Progenitor cell of endocrine pancreas (in vitro differentiated cells): ENCODE data around the gene SPSB4. TPM values are rescaled to one million over a fixed set of nuclear protein-coding genes. Genes with fewer than 3 reads are reported as not detected.
A peak's percentile ranks its signal among the peaks of the same experiment; 100 is the strongest.

Experiments
- DNase-seq: peaks from one replicate; pipeline ENCODE4 v3.0.0; 2021; ENCODE audit warnings: low spot score; ENCODE audit not compliant: unreplicated experiment
- H3K27ac Mint-ChIP-seq: 2 replicates; pipeline ENCODE4 v1.8.0; 2021; ENCODE audit warnings: mild to moderate bottlenecking, moderate library complexity, mixed read lengths
- H3K27me3 Mint-ChIP-seq: 2 replicates; pipeline ENCODE4 v1.8.0; 2021; ENCODE audit warnings: mixed read lengths
- H3K36me3 Mint-ChIP-seq: 2 replicates; pipeline ENCODE4 v1.8.0; 2022; ENCODE audit warnings: mixed read lengths; ENCODE audit not compliant: insufficient read depth
- H3K4me1 Mint-ChIP-seq: 2 replicates; pipeline ENCODE4 v1.8.0; 2021; ENCODE audit warnings: low read depth, mixed read lengths
- H3K4me3 Mint-ChIP-seq: 2 replicates; pipeline ENCODE4 v1.8.0; 2021; ENCODE audit warnings: low read depth, mild to moderate bottlenecking, moderate library complexity, mixed read lengths
- H3K9me3 Mint-ChIP-seq: 2 replicates; pipeline ENCODE4 v1.8.0; 2021; ENCODE audit warnings: low read depth, mixed read lengths
- total RNA-seq: library from RNA; stranded (reverse); gene quantifications from 2 replicates; pipeline ENCODE4 v1.2.1, GENCODE V29; 2021
- TF ChIP-seq, protein P1 (sequence below): fragments of 200-600 bp; sonication (generic); IDR thresholded peaks from one replicate; pipeline ENCODE4 v1.5.0; 2021; ENCODE audit warnings: antibody characterized with exemption, mild to moderate bottlenecking; ENCODE audit not compliant: unreplicated experiment

The SPSB4 gene
- total RNA-seq, 1 donor from 2014 or later: 9.5 TPM

DNA sequence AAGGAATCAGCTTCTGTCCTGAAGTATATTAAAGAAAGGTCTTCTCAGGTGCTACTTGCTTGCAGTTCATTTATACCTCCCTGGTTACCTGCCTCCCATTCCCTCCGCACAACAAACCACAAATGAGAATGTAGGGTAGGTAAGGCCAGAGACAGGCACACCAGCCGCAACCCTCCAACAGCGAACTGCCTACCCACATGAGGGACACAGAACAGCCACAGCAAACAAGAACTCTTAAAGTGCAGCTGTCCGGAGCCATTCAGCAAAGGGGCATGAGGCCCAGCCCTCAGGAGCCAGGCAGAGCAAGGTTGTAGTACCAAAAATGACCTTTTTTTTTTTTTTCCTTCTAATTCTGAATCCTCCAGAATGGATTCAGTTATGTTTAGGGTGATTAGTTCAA lies 52.4 kb downstream of the SPSB4 start:
- TF ChIP-seq, protein P1, sequence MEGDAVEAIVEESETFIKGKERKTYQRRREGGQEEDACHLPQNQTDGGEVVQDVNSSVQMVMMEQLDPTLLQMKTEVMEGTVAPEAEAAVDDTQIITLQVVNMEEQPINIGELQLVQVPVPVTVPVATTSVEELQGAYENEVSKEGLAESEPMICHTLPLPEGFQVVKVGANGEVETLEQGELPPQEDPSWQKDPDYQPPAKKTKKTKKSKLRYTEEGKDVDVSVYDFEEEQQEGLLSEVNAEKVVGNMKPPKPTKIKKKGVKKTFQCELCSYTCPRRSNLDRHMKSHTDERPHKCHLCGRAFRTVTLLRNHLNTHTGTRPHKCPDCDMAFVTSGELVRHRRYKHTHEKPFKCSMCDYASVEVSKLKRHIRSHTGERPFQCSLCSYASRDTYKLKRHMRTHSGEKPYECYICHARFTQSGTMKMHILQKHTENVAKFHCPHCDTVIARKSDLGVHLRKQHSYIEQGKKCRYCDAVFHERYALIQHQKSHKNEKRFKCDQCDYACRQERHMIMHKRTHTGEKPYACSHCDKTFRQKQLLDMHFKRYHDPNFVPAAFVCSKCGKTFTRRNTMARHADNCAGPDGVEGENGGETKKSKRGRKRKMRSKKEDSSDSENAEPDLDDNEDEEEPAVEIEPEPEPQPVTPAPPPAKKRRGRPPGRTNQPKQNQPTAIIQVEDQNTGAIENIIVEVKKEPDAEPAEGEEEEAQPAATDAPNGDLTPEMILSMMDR: no peak
- Mint-ChIP-seq H3K9me3 (peaks cover 3% of the 10 kb centered on the region), H3K27me3 (no peaks in the 10 kb centered on the region), H3K27ac (peak overlapping the region; percentile 46), H3K36me3 (peaks cover 5% of the 10 kb centered on the region), H3K4me3 (no peak overlapping the region), H3K4me1 (peaks cover 21% of the 10 kb centered on the region)
- no peak for DNase-seq

DNA sequence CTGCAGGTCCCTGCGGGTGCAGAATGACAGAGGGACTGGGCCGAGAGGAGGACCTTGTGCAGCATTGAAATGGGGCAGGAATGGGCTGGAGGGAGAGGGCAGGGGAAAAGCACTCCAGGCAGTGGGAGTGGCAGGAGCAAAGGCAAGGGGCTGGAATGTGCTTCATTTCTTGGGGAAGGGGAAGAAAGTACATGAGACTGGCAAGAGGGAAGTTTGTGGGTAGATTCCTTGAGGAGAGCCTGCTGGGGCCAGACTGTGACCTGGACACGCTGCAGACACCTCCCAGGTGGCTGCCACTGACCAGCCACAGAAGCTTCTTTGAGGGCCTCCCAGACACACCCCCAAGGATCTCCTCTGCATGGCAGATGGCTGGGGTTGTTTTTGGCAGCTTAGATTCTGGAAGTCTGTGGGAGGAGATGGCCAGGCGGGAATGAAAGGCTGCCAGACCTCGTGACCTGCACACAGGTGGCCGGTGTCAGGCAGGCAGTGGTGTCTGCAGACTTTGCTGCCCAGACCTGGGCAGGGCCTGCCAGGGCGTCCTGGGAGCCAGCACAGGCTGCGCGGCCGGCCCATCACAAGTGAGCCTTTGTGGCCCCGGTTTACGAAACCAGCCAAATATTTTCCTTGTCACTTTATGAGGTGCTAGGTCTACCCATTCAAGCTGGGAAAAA lies 53.1 kb downstream of the SPSB4 start:
- no peak overlapping the region for H3K4me3 Mint-ChIP-seq
- H3K4me1 Mint-ChIP-seq: peaks cover 26% of the 10 kb centered on the region
- H3K27ac Mint-ChIP-seq: peak overlapping the region; percentile 6
- no peak for DNase-seq
- no peaks in the 10 kb centered on the region for H3K27me3 Mint-ChIP-seq
- H3K36me3 Mint-ChIP-seq: peaks cover 5% of the 10 kb centered on the region
- H3K9me3 Mint-ChIP-seq: no peaks in the 10 kb centered on the region
- TF ChIP-seq, protein P1: no peak

DNA sequence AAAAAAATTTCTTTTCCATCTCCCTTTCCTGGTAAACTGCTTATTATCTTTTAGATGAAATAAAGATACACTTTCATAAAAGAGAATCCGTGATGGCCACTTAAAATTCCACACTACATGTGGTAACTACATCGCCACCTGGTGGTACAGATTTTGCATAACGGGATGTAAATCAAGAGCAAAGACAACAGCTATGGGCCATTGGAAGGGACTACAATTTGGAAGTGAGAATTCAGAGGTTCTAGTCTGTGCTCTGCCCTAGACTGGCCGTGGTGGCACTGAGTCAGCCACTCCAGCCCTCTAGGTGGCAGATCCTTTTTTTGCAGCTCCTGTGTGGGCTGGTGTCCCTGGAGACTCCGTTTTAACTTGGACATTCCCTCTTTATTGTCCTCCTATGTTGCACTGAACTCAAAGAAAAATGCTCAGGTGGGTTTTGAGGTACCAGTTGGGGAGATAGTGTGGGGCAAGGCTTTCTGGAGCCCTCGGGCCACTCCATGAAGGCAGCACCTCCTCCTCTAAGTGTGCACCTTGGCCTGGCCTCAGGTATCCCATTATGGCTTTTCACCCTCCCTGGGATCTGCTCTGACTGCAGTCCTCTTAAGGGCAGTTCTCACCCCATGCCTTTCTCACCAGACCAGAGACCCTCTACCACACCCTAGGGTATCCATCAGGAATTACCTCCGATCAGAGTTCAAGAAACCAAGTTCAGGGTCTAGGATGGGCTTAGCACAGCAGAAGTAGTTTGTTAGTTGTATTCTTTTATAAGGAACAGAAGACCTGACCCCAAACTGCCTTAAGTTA lies 54.9 kb downstream of the SPSB4 start:
- Mint-ChIP-seq H3K4me3 (no peak overlapping the region), H3K27ac (no peak overlapping the region), H3K27me3 (no peaks in the 10 kb centered on the region), H3K36me3 (peaks cover 2% of the 10 kb centered on the region), H3K4me1 (peaks cover 26% of the 10 kb centered on the region), H3K9me3 (no peaks in the 10 kb centered on the region)
- peak; percentile 38 for DNase-seq
- TF ChIP-seq, protein P1: peak; percentile 81

DNA sequence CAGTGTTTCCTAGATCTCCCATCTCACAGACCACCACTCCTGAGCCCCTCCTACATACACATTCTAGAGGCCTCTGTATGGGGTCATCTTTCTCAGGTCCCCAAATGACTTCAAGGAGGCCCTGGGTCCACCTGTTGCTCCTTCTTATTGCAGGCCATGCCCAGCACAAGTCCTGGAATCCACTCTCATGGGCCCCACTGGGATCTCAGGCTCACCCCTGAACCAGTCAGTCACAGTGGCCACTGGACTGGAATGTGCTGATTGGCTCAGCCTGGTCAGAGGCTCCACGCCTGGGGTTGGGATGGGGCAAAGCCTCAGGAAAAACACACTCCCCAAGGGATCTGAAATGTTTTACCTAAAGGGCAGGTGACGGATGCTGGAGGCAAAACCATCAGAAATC lies 55.7 kb downstream of the SPSB4 start:
- H3K4me1 Mint-ChIP-seq: peaks cover 26% of the 10 kb centered on the region
- DNase-seq: no peak

DNA sequence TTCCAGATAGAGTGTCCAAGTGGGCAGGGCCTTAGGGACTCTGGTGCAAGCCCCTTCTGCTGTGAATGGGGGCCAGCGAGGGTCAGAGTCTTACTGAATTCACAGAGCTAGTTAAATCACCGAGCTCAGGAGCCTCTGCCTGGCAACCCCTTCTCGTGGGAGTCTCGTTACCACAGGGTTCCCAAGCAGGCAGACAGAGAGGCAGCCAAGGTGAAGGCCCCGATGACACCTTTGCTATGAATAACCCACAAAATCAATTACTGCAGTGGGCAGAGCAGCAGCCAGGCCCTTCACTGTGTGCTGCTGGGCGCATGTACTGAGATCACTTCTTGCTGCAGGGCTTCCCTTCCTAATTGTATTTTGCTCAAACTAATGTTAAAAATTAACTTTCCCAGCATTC lies 56.9 kb downstream of the SPSB4 start:
- DNase-seq: no peak

More for the DNA sequence above, 55.7 kb downstream of the SPSB4 start:
- Mint-ChIP-seq H3K27me3 (no peaks in the 10 kb centered on the region), H3K27ac (no peak overlapping the region), H3K4me3 (no peak overlapping the region), H3K9me3 (no peaks in the 10 kb centered on the region), H3K36me3 (peaks cover 2% of the 10 kb centered on the region)
- TF ChIP-seq, protein P1: no peak

More for the DNA sequence above, 56.9 kb downstream of the SPSB4 start:
- Mint-ChIP-seq H3K36me3 (peaks cover 2% of the 10 kb centered on the region), H3K27me3 (no peaks in the 10 kb centered on the region), H3K4me1 (peaks cover 24% of the 10 kb centered on the region), H3K4me3 (no peak overlapping the region), H3K9me3 (no peaks in the 10 kb centered on the region), H3K27ac (no peak overlapping the region)
- TF ChIP-seq, protein P1: no peak
